ENCODE measurements around the gene WDR70. TPM values are rescaled to one million over a fixed set of nuclear protein-coding genes. Genes with fewer than 3 reads are reported as not detected.
"Not testable (repeated sequence)": the region's sequence is repeated elsewhere in the genome, so short reads cannot be mapped to it uniquely, and the experiment has no call there.

The WDR70 gene
- total RNA-seq, 2 donors from 2014 or later = 22.7 to 35.8 TPM

- peak overlapping the region in 1 of 2 donors; percentile 18 for H3K27ac Mint-ChIP-seq
- H3K36me3 Mint-ChIP-seq = no peaks in the 10 kb centered on the region
- H3K9me3 Mint-ChIP-seq = no peaks in the 10 kb centered on the region
- DNase-seq (ENCODE audit: low spot score in 2 of 2) = no peak
- ATAC-seq = peak in 1 of 2 donors; percentile 44
Observed at GRCh38 chr5:37436146-37436934, 57.2 kb downstream of the WDR70 start.

- no peaks in the 10 kb centered on the region for H3K9me3 Mint-ChIP-seq
- DNase-seq (ENCODE audit: low spot score in 2 of 2) (no peak), ATAC-seq (no peak)
- H3K36me3 Mint-ChIP-seq = no peaks in the 10 kb centered on the region
- H3K27ac Mint-ChIP-seq = no peak overlapping the region
Observed at GRCh38 chr5:37437711-37438110, 58.6 kb downstream of the WDR70 start.

- H3K36me3 Mint-ChIP-seq = peaks cover 25 to 55% of the 10 kb centered on the region in 2 donors
- not testable (repeated sequence) for H3K9me3 Mint-ChIP-seq; ATAC-seq; DNase-seq (ENCODE audit: low spot score in 2 of 2); H3K27ac Mint-ChIP-seq
Observed at GRCh38 chr5:37445783-37446182, 66.7 kb downstream of the WDR70 start.

GRCh38 chr5:37448941-37449340 lies 69.8 kb downstream of the WDR70 start:
- H3K36me3 Mint-ChIP-seq = peaks cover 37 to 85% of the 10 kb centered on the region in 2 donors
- no peak for ATAC-seq

GRCh38 chr5:37451991-37452390 lies 72.9 kb downstream of the WDR70 start:
- Mint-ChIP-seq H3K27ac (peak overlapping the region in 1 of 2 donors; percentile 44), H3K36me3 (peaks cover 17 to 59% of the 10 kb centered on the region in 2 donors)
- not testable (repeated sequence) for ATAC-seq; DNase-seq (ENCODE audit: low spot score in 2 of 2); H3K9me3 Mint-ChIP-seq

More at GRCh38 chr5:37448941-37449340, 69.8 kb downstream of the WDR70 start:
- Mint-ChIP-seq H3K27ac (no peak overlapping the region), H3K9me3 (peaks cover 3 to 8% of the 10 kb centered on the region in 2 donors)
- DNase-seq (ENCODE audit: low spot score in 2 of 2) = no peak

- H3K27ac Mint-ChIP-seq; DNase-seq (ENCODE audit: low spot score in 2 of 2); ATAC-seq; H3K9me3 Mint-ChIP-seq: not testable (repeated sequence)
- H3K36me3 Mint-ChIP-seq = peaks cover 11 to 52% of the 10 kb centered on the region in 2 donors
Observed at GRCh38 chr5:37453252-37453651, 74.1 kb downstream of the WDR70 start.

- H3K27ac Mint-ChIP-seq = peak overlapping the region in 1 of 2 donors; percentile 82
- ATAC-seq = peak; percentile 86 to 96
- H3K9me3 Mint-ChIP-seq; DNase-seq (ENCODE audit: low spot score in 2 of 2): not testable (repeated sequence)
- peaks cover 11 to 43% of the 10 kb centered on the region in 2 donors for H3K36me3 Mint-ChIP-seq
Observed at GRCh38 chr5:37454402-37455055, 75.4 kb downstream of the WDR70 start.

GRCh38 chr5:37463191-37464051 lies 84.3 kb downstream of the WDR70 start:
- DNase-seq (ENCODE audit: low spot score in 2 of 2); ATAC-seq: not testable (repeated sequence)
- peak overlapping the region; percentile 9 to 34 for H3K27ac Mint-ChIP-seq

GRCh38 chr5:37464581-37464980 lies 85.5 kb downstream of the WDR70 start:
- not testable (repeated sequence) for H3K36me3 Mint-ChIP-seq; ATAC-seq; DNase-seq (ENCODE audit: low spot score in 2 of 2); H3K9me3 Mint-ChIP-seq; H3K27ac Mint-ChIP-seq

More at GRCh38 chr5:37463191-37464051, 84.3 kb downstream of the WDR70 start:
- H3K9me3 Mint-ChIP-seq, H3K36me3 Mint-ChIP-seq: not testable (repeated sequence)

GRCh38 chr5:37469383-37469782 lies 90.3 kb downstream of the WDR70 start:
- H3K27ac Mint-ChIP-seq, ATAC-seq: not testable (repeated sequence)

GRCh38 chr5:37471666-37472197 lies 92.6 kb downstream of the WDR70 start:
- no peak for DNase-seq (ENCODE audit: low spot score in 2 of 2)
- peaks cover 6 to 16% of the 10 kb centered on the region in 2 donors for H3K36me3 Mint-ChIP-seq
- H3K27ac Mint-ChIP-seq = no peak overlapping the region
- H3K9me3 Mint-ChIP-seq = no peaks in the 10 kb centered on the region
- ATAC-seq = no peak

More at GRCh38 chr5:37469383-37469782, 90.3 kb downstream of the WDR70 start:
- H3K9me3 Mint-ChIP-seq; DNase-seq (ENCODE audit: low spot score in 2 of 2): not testable (repeated sequence)
- H3K36me3 Mint-ChIP-seq = peaks cover 0 to 18% of the 10 kb centered on the region in 2 donors

GRCh38 chr5:37477426-37477825 lies 98.3 kb downstream of the WDR70 start:
- ATAC-seq = no peak
- H3K27ac Mint-ChIP-seq = no peak overlapping the region

GRCh38 chr5:37478121-37478894 lies 99.2 kb downstream of the WDR70 start:
- no peak for DNase-seq (ENCODE audit: low spot score in 2 of 2)
- peak overlapping the region in 1 of 2 donors; percentile 10 for H3K27ac Mint-ChIP-seq
- peaks cover 11 to 19% of the 10 kb centered on the region in 2 donors for H3K9me3 Mint-ChIP-seq
- peaks cover 53% of the 10 kb centered on the region in 2 donors for H3K36me3 Mint-ChIP-seq
- ATAC-seq = peak in 1 of 2 donors; percentile 29

More at GRCh38 chr5:37477426-37477825, 98.3 kb downstream of the WDR70 start:
- Mint-ChIP-seq H3K36me3 (peaks cover 50% of the 10 kb centered on the region in 2 donors), H3K9me3 (peaks cover 11 to 19% of the 10 kb centered on the region in 2 donors)
- DNase-seq (ENCODE audit: low spot score in 2 of 2) = no peak

- not testable (repeated sequence) for ATAC-seq; H3K27ac Mint-ChIP-seq; DNase-seq (ENCODE audit: low spot score in 2 of 2)
- H3K9me3 Mint-ChIP-seq = peaks cover 11 to 19% of the 10 kb centered on the region in 2 donors
- H3K36me3 Mint-ChIP-seq = peaks cover 55% of the 10 kb centered on the region in 2 donors
Observed at GRCh38 chr5:37481395-37481794, 102.3 kb downstream of the WDR70 start.

- H3K27ac Mint-ChIP-seq = peak overlapping the region in 1 of 2 donors; percentile 26
- ATAC-seq = no peak
- peaks cover 21 to 27% of the 10 kb centered on the region in 2 donors for H3K36me3 Mint-ChIP-seq
- no peak for DNase-seq (ENCODE audit: low spot score in 2 of 2)
- H3K9me3 Mint-ChIP-seq = peaks cover 0 to 12% of the 10 kb centered on the region in 2 donors
Observed at GRCh38 chr5:37490120-37490810, 111.1 kb downstream of the WDR70 start.
